GM21367 (cell line): ENCODE data around the gene KCNIP1.

ENCODE experiments used
- ATAC-seq: cut with Tn5 transposase; IDR thresholded peaks from one replicate; pipeline ENCODE4 v1.9.1; 2021; ENCODE audit not compliant: unreplicated experiment

KCNIP1 gene

DNA sequence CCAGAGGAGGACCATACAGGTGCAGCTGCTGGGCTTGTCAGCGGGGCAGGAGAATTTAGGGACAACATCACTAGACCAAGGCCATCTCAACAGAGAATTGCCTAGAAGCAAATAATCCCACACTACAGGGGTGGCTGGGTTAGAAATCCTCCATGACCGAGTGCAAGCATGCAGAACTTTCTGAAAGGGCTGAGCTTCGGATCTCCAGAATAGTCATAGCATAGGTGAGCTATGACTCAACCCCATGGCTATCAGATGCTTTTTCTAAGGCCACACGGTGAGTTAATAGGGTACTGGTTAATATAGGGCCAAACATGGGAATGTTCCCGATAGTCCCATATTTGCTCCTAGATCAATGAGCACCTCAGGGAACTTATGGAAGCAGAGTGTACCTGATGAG, 4.2 kb downstream of the KCNIP1 start:
- no peak for ATAC-seq

GRCh38 chr5:170508660-170509347, 5.0 kb downstream of the KCNIP1 start:
- ATAC-seq = no peak

DNA sequence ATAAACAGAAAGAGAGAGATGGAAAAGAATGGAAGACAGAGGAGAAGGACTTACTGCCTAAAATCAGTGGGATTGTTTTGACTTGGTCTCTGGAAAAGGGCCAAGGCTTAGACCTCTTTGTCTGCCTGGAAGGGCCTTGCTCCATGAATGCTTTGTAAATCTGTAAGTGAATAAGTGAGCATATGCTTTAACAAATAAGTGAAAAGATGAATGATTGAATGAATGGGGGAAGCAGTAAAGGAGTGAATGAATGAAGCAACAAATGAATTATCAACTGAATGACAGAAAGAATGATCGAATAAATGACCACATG, 5.5 kb downstream of the KCNIP1 start:
- ATAC-seq = no peak

DNA sequence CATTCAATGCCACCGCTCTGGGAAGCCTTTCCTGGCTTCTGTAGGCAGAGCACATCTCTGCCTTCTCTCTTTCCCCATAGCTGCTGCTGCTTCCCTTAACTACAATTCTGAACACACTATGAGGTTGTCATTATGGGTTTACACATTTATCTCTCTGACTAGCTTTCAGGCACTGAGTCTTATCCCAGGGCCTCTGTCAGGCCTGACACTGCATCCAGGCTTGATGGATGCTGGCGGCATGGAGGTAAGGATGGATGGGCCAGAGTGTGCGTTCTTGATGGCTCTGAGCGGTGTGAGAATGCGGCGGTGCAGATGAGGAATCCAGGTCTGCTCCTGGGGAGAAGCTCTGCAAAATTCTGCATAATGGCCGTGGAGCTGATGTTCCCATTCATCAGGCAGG, 6.3 kb downstream of the KCNIP1 start:
- ATAC-seq = no peak

DNA sequence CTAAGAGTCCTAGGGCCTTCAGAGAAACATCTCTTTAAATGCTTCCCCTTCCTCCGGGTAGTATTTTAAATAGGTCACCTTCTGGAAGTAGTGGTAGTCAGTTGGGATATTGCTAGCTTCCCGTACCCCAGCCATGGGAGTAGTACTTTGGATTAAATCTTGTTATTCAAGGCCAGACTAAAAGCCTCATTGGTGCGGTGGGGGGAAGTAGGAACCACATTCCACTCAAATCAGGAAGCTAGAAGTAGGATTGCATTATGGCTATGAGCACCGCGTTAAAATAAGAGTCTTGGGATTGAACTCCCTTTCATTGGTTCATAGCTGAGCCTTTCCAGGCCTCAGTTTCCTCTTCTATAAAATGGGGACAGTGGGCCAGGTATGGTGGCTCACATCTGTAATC, 6.7 kb downstream of the KCNIP1 start:
- no peak for ATAC-seq

- no peak for ATAC-seq
Measured at GRCh38 chr5:170511551-170512258, 7.9 kb downstream of the KCNIP1 start.

DNA sequence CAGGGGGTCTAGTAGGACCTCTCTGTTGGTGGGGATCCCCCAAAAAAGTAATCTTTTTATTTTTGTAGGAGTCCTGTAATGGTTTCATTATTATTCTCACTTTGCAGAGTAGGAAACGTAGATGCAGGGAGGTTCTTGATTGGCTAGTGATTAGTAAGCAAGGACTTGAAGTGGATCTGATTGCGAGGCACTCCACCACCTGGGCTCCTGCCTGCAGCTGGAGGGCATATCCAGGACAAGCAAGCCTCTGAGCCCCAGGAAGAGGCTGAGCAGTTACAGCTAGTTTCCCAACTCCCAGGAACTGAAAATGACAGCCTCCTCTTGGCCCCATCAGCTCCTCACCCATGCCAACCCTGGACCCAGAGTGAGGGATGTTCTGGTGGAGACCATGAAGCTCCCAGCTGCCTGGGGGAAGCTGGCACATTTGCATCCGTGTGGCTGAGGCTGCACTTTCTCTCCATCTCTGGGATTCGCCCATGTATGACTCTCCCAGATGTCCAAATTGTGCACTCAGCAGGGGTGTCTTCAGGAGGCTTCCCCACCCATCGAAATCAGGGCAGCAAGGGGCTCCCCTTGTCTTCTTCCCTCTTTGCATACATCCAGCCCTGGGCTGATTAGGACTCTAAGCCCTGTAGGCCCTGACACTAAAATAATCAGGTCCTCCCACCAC, 10.2 kb downstream of the KCNIP1 start:
- no peak for ATAC-seq

DNA sequence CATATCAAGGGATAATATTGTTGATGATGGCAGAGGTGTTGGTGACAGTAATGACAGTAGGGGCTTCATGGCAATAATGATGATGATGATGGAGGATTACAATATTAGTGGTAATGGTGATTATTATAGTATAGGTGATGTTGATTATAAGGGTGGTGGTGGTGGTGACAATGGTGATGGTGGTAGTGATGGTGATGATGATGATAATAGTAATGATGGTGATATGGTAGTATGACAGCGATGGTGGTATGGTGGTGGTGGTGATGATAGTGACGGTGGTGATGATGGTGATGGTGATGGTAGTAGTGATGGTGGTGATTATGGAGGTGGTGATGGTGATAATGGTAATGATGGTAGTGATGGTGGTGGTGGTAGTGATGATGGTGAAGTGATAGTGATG, 13.6 kb downstream of the KCNIP1 start:
- no peak for ATAC-seq

GRCh38 chr5:170518277-170518676, 14.5 kb downstream of the KCNIP1 start:
- no peak for ATAC-seq

GRCh38 chr5:170519549-170519948, 15.7 kb downstream of the KCNIP1 start:
- ATAC-seq = no peak

- ATAC-seq = no peak
Measured at GRCh38 chr5:170520372-170520771, 16.6 kb downstream of the KCNIP1 start.

- no peak for ATAC-seq
Measured at GRCh38 chr5:170522211-170523141, 18.7 kb downstream of the KCNIP1 start.

- no peak for ATAC-seq
Measured at GRCh38 chr5:170523142-170523551, 19.3 kb downstream of the KCNIP1 start.

DNA sequence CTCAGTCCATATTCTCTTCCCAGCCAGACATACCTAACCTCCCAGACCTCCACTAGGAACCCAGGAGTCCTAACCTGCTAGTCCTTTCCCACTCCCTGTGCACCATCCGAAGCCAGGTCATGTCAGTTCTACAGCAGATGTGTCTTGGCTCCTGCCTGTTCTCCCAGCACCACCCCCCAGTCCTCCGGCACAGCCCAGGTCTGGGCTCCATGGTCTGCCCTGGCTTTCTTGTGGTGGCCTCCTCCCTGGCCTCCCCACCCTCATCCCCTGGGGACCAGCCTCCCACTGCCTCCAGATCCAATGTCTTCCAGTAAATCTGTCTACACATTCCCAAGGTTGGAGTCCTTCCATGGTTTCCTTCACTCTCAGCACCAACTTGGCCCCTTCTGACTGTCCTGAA, 20.0 kb downstream of the KCNIP1 start:
- no peak for ATAC-seq

- no peak for ATAC-seq
Measured at GRCh38 chr5:170524576-170524975, 20.8 kb downstream of the KCNIP1 start.

GRCh38 chr5:170525470-170526211, 21.8 kb downstream of the KCNIP1 start:
- ATAC-seq = no peak

- ATAC-seq = no peak
Measured at GRCh38 chr5:170527991-170528390, 24.2 kb downstream of the KCNIP1 start.

GRCh38 chr5:170528976-170529375, 25.2 kb downstream of the KCNIP1 start:
- no peak for ATAC-seq

- no peak for ATAC-seq
Measured at GRCh38 chr5:170532935-170533334, 29.1 kb downstream of the KCNIP1 start.

GRCh38 chr5:170533383-170533782, 29.6 kb downstream of the KCNIP1 start:
- ATAC-seq = no peak

- no peak for ATAC-seq
Measured at GRCh38 chr5:170534177-170534576, 30.4 kb downstream of the KCNIP1 start.
